Measurements from ENCODE around the gene CDC42BPA.

The CDC42BPA gene

DNA sequence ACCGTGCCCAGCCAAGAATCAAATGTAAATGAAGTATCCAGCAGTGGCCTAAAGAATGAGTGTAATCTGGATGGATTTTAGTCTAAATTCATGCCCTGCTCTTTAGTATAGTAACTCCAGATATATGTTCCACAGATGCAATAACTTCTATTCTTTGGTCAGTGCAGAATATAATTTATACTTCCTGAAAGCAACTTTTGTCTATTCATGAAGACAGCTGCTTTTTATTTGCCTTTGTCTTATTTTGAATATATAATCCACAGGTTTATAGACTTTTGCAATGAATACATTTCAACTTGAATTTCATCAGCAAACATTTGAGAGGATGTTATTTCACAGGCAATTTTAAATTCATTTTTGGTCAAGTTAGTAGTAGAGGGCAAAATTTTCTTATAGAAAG is 54.4 kb downstream of the CDC42BPA start:
- Histone ChIP-seq H4K91ac (ENCODE audit: low read depth, low read length) (no peak overlapping the region), H2BK5ac (ENCODE audit: low read depth, low read length, poor library complexity) (no peak overlapping the region), H4K8ac (ENCODE audit: low read depth, low read length) (no peak overlapping the region), H3K79me2 (ENCODE audit: control insufficient read depth, insufficient read depth, low read length, poor library complexity) (no peaks in the 10 kb centered on the region), H2BK120ac (ENCODE audit: insufficient read depth, low read length, poor library complexity) (no peak overlapping the region), H3K14ac (ENCODE audit: low read length) (no peak overlapping the region), H3K27ac (ENCODE audit: low read depth, low read length) (no peak overlapping the region), H4K12ac (ENCODE audit: low read depth, low read length) (no peak overlapping the region), H3K23ac (ENCODE audit: low read length) (no peak overlapping the region), H3K4ac (ENCODE audit: low read depth, low read length) (no peak overlapping the region), H2AK5ac (ENCODE audit: low read length) (no peak overlapping the region), H3K27me3 (ENCODE audit: insufficient read depth, low read length) (no peaks in the 10 kb centered on the region), H3K4me1 (ENCODE audit: control insufficient read depth in 1 of 2, insufficient read depth in 2 of 2, low read length in 2 of 2) (no peaks in the 10 kb centered on the region), H3K79me1 (ENCODE audit: low read length) (no peaks in the 10 kb centered on the region), H3K4me2 (ENCODE audit: low read length) (no peak overlapping the region), H3K18ac (ENCODE audit: low read length) (no peak overlapping the region), H3K9ac (ENCODE audit: low read length) (no peak overlapping the region), H3K4me3 (ENCODE audit: low read depth, low read length) (no peak overlapping the region), H2AFZ (ENCODE audit: insufficient read depth, low read length, poor library complexity) (no peak overlapping the region), H3K36me3 (ENCODE audit: control insufficient read depth in 1 of 2, insufficient read depth in 2 of 2, low read length in 2 of 2) (peaks cover 0 to 2% of the 10 kb centered on the region in 2 experiments), H3K9me3 (ENCODE audit: insufficient read depth, low read depth, low read length) (no peaks in the 10 kb centered on the region), H2BK12ac (ENCODE audit: low read length) (no peak overlapping the region)
- no peak for DNase-seq
- no CpG with 5 or more reads among the region's 1 CpG for WGBS (ENCODE audit: extremely low coverage, insufficient coverage, insufficient read length)

GRCh38 chr1:227261501-227261900 is 56.8 kb downstream of the CDC42BPA start:
- H3K27me3 ChIP-seq (ENCODE audit: insufficient read depth, low read length), result no peaks in the 10 kb centered on the region
- H3K4me3 ChIP-seq (ENCODE audit: low read depth, low read length), result no peak overlapping the region
- no peak overlapping the region for H2BK12ac ChIP-seq (ENCODE audit: low read length)

DNA sequence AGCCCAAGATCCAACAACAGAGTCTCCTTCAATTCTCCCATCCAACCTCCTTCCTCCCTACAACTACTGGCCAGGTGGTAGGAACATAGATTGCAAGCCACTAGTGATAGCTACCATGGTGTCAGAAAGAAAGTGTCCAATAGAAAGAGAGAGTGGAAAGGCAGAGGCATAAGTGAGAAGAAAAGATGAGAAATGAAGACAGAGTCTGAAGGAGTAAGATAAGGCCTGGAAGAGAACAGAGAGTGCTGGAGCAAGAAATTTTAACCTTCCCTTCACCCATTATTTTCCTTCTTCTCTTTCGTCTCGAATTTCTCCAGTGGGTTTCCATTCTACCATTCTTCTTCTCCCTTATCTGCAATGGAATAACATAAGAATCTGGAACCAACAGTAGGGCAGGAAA is 57.9 kb downstream of the CDC42BPA start:
- no peak overlapping the region for H3K4me2 ChIP-seq (ENCODE audit: low read length)
- WGBS (ENCODE audit: extremely low coverage, insufficient coverage, insufficient read length), result no CpG with 5 or more reads among the region's 2 CpGs
- H3K79me2 ChIP-seq (ENCODE audit: control insufficient read depth, insufficient read depth, low read length, poor library complexity), result no peaks in the 10 kb centered on the region
- no peak overlapping the region for H3K14ac ChIP-seq (ENCODE audit: low read length)
- no peaks in the 10 kb centered on the region for H3K4me1 ChIP-seq (ENCODE audit: control insufficient read depth in 1 of 2, insufficient read depth in 2 of 2, low read length in 2 of 2)
- H2BK12ac ChIP-seq (ENCODE audit: low read length), result no peak overlapping the region
- H3K9me3 ChIP-seq (ENCODE audit: insufficient read depth, low read depth, low read length), result no peaks in the 10 kb centered on the region
- no peak overlapping the region for H2AFZ ChIP-seq (ENCODE audit: insufficient read depth, low read length, poor library complexity)
- no peak overlapping the region for H3K9ac ChIP-seq (ENCODE audit: low read length)
- H3K4me3 ChIP-seq (ENCODE audit: low read depth, low read length), result no peak overlapping the region
- no peak overlapping the region for H4K12ac ChIP-seq (ENCODE audit: low read depth, low read length)
- H3K18ac ChIP-seq (ENCODE audit: low read length), result no peak overlapping the region
- H3K36me3 ChIP-seq (ENCODE audit: control insufficient read depth in 1 of 2, insufficient read depth in 2 of 2, low read length in 2 of 2), result peaks cover 0 to 2% of the 10 kb centered on the region in 2 experiments
- no peak overlapping the region for H3K4ac ChIP-seq (ENCODE audit: low read depth, low read length)
- no peak for DNase-seq
- H4K91ac ChIP-seq (ENCODE audit: low read depth, low read length), result no peak overlapping the region
- H3K79me1 ChIP-seq (ENCODE audit: low read length), result no peaks in the 10 kb centered on the region
- no peak overlapping the region for H4K8ac ChIP-seq (ENCODE audit: low read depth, low read length)
- H3K27me3 ChIP-seq (ENCODE audit: insufficient read depth, low read length), result no peaks in the 10 kb centered on the region
- no peak overlapping the region for H3K27ac ChIP-seq (ENCODE audit: low read depth, low read length)
- no peak overlapping the region for H2AK5ac ChIP-seq (ENCODE audit: low read length)
- no peak overlapping the region for H3K23ac ChIP-seq (ENCODE audit: low read length)
- no peak overlapping the region for H2BK120ac ChIP-seq (ENCODE audit: insufficient read depth, low read length, poor library complexity)
- no peak overlapping the region for H2BK5ac ChIP-seq (ENCODE audit: low read depth, low read length, poor library complexity)

More at GRCh38 chr1:227261501-227261900, 56.8 kb downstream of the CDC42BPA start:
- Histone ChIP-seq H3K79me1 (ENCODE audit: low read length) (no peaks in the 10 kb centered on the region), H3K4ac (ENCODE audit: low read depth, low read length) (no peak overlapping the region), H3K4me1 (ENCODE audit: control insufficient read depth in 1 of 2, insufficient read depth in 2 of 2, low read length in 2 of 2) (no peaks in the 10 kb centered on the region), H3K23ac (ENCODE audit: low read length) (no peak overlapping the region), H3K27ac (ENCODE audit: low read depth, low read length) (no peak overlapping the region), H3K9ac (ENCODE audit: low read length) (no peak overlapping the region), H3K14ac (ENCODE audit: low read length) (no peak overlapping the region), H2BK5ac (ENCODE audit: low read depth, low read length, poor library complexity) (no peak overlapping the region), H3K18ac (ENCODE audit: low read length) (no peak overlapping the region), H3K36me3 (ENCODE audit: control insufficient read depth in 1 of 2, insufficient read depth in 2 of 2, low read length in 2 of 2) (peaks cover 0 to 2% of the 10 kb centered on the region in 2 experiments), H3K79me2 (ENCODE audit: control insufficient read depth, insufficient read depth, low read length, poor library complexity) (no peaks in the 10 kb centered on the region), H2BK120ac (ENCODE audit: insufficient read depth, low read length, poor library complexity) (no peak overlapping the region), H3K9me3 (ENCODE audit: insufficient read depth, low read depth, low read length) (no peaks in the 10 kb centered on the region), H3K4me2 (ENCODE audit: low read length) (no peak overlapping the region), H2AK5ac (ENCODE audit: low read length) (no peak overlapping the region), H2AFZ (ENCODE audit: insufficient read depth, low read length, poor library complexity) (no peak overlapping the region), H4K8ac (ENCODE audit: low read depth, low read length) (no peak overlapping the region), H4K12ac (ENCODE audit: low read depth, low read length) (no peak overlapping the region), H4K91ac (ENCODE audit: low read depth, low read length) (no peak overlapping the region)
- DNase-seq, result no peak
- no CpG with 5 or more reads among the region's 2 CpGs for WGBS (ENCODE audit: extremely low coverage, insufficient coverage, insufficient read length)

GRCh38 chr1:227257964-227258363 is 60.3 kb downstream of the CDC42BPA start:
- no peaks in the 10 kb centered on the region for H3K9me3 ChIP-seq (ENCODE audit: insufficient read depth, low read depth, low read length)
- H2AK5ac ChIP-seq (ENCODE audit: low read length), result no peak overlapping the region
- no peak overlapping the region for H4K8ac ChIP-seq (ENCODE audit: low read depth, low read length)
- no peaks in the 10 kb centered on the region for H3K36me3 ChIP-seq (ENCODE audit: control insufficient read depth in 1 of 2, insufficient read depth in 2 of 2, low read length in 2 of 2)
- H3K4me2 ChIP-seq (ENCODE audit: low read length), result no peak overlapping the region
- H3K27ac ChIP-seq (ENCODE audit: low read depth, low read length), result no peak overlapping the region
- H3K23ac ChIP-seq (ENCODE audit: low read length), result no peak overlapping the region
- H3K79me1 ChIP-seq (ENCODE audit: low read length), result no peaks in the 10 kb centered on the region
- no peak overlapping the region for H4K91ac ChIP-seq (ENCODE audit: low read depth, low read length)
- H3K14ac ChIP-seq (ENCODE audit: low read length), result no peak overlapping the region
- no peak for DNase-seq
- H3K79me2 ChIP-seq (ENCODE audit: control insufficient read depth, insufficient read depth, low read length, poor library complexity), result no peaks in the 10 kb centered on the region
- H2AFZ ChIP-seq (ENCODE audit: insufficient read depth, low read length, poor library complexity), result no peak overlapping the region
- WGBS (ENCODE audit: extremely low coverage, insufficient coverage, insufficient read length), result no CpG with 5 or more reads among the region's 7 CpGs
- no peak overlapping the region for H2BK5ac ChIP-seq (ENCODE audit: low read depth, low read length, poor library complexity)
- no peaks in the 10 kb centered on the region for H3K4me1 ChIP-seq (ENCODE audit: control insufficient read depth in 1 of 2, insufficient read depth in 2 of 2, low read length in 2 of 2)
- H3K27me3 ChIP-seq (ENCODE audit: insufficient read depth, low read length), result no peaks in the 10 kb centered on the region
- H2BK120ac ChIP-seq (ENCODE audit: insufficient read depth, low read length, poor library complexity), result no peak overlapping the region
- H4K12ac ChIP-seq (ENCODE audit: low read depth, low read length), result no peak overlapping the region
- H3K18ac ChIP-seq (ENCODE audit: low read length), result no peak overlapping the region
- H3K4me3 ChIP-seq (ENCODE audit: low read depth, low read length), result no peak overlapping the region
- no peak overlapping the region for H3K9ac ChIP-seq (ENCODE audit: low read length)
- no peak overlapping the region for H2BK12ac ChIP-seq (ENCODE audit: low read length)
- no peak overlapping the region for H3K4ac ChIP-seq (ENCODE audit: low read depth, low read length)
